OCI-LY1 (cell line): ENCODE measurements around the gene FKRP.

Experiments used
- H2AFZ ChIP-seq: fragments of 200-600 bp; sonication (generic), shearing (Covaris generic); 2 replicates; pipeline ENCODE4 v1.6.0; 2014; ENCODE audit warnings: antibody characterized with exemption, mild to moderate bottlenecking, low read length
- H3F3A ChIP-seq: fragments of 200-600 bp; sonication (generic), shearing (Covaris generic); 2 replicates; pipeline ENCODE4 v1.6.0; 2014; ENCODE audit warnings: mild to moderate bottlenecking, antibody characterized with exemption, low read length, moderate library complexity; ENCODE audit not compliant: insufficient read depth
- H3K27ac ChIP-seq: fragments of 200-600 bp; sonication (generic); 2 replicates; pipeline ENCODE4 v1.5.1; 2014; ENCODE audit warnings: low read length, mixed run types, mild to moderate bottlenecking, low read depth; ENCODE audit not compliant: poor library complexity, severe bottlenecking
- H3K27me3 ChIP-seq: fragments of 200-600 bp; sonication (generic); 2 replicates; pipeline ENCODE4 v1.6.0; 2014; ENCODE audit warnings: antibody characterized with exemption, mild to moderate bottlenecking, low read length, moderate library complexity; ENCODE audit not compliant: insufficient read depth
- H3K36me3 ChIP-seq: fragments of 200-600 bp; sonication (generic); 2 replicates; pipeline ENCODE4 v1.6.1; 2014; ENCODE audit warnings: mild to moderate bottlenecking, antibody characterized with exemption, low read length, moderate library complexity, mixed read lengths; ENCODE audit not compliant: insufficient read depth
- H3K4me1 ChIP-seq: fragments of 200-600 bp; sonication (generic); 2 replicates; pipeline ENCODE4 v1.5.1; 2014; ENCODE audit warnings: mild to moderate bottlenecking, low read length, moderate library complexity; ENCODE audit not compliant: insufficient read depth, severe bottlenecking
- H3K4me2 ChIP-seq: fragments of 200-600 bp; sonication (generic), shearing (Covaris generic); 2 replicates; pipeline ENCODE4 v1.6.1; 2014; ENCODE audit warnings: low read length
- H3K4me3 ChIP-seq: fragments of 200-600 bp; sonication (generic); 2 replicates; pipeline ENCODE4 v1.5.1; 2014; ENCODE audit warnings: low read length, low read depth, mild to moderate bottlenecking, mixed read lengths; ENCODE audit not compliant: poor library complexity, severe bottlenecking
- H3K79me2 ChIP-seq: fragments of 200-600 bp; shearing (Covaris generic); 2 replicates; pipeline ENCODE4 v1.6.1; 2016; ENCODE audit warnings: mixed run types, low read length, mixed read lengths; ENCODE audit not compliant: insufficient read depth
- H3K9ac ChIP-seq: fragments of 200-600 bp; sonication (generic), shearing (Covaris generic); 2 replicates; pipeline ENCODE4 v1.6.1; 2014; ENCODE audit warnings: mild to moderate bottlenecking, low read length, mixed read lengths
- H3K9me2 ChIP-seq: fragments of 200-600 bp; sonication (generic), shearing (Covaris generic); 2 replicates; pipeline ENCODE4 v1.6.1; 2014; ENCODE audit warnings: low read depth, mild to moderate bottlenecking, low read length, mixed read lengths
- H3K9me3 ChIP-seq: fragments of 200-600 bp; shearing (Covaris generic); 2 replicates; pipeline ENCODE4 v1.6.1; 2014; ENCODE audit warnings: low read length, mixed read lengths
- H4K20me1 ChIP-seq: fragments of 200-600 bp; sonication (generic), shearing (Covaris generic); 2 replicates; pipeline ENCODE4 v1.6.0; 2016; ENCODE audit warnings: mild to moderate bottlenecking, low read length; ENCODE audit not compliant: insufficient read depth
- EZH2 ChIP-seq: fragments of 200-600 bp; sonication (generic), shearing (Covaris generic); IDR thresholded peaks from 2 replicates; pipeline ENCODE4 v1.8.0; 2017; ENCODE audit warnings: borderline replicate concordance, mixed run types, mild to moderate bottlenecking, antibody characterized with exemption, low read length, moderate library complexity, mixed read lengths
- TF ChIP-seq, protein P1 (sequence below): fragments of 200-600 bp; sonication (generic), shearing (Covaris generic); IDR thresholded peaks from 2 replicates; pipeline ENCODE4 v1.5.1; 2017; ENCODE audit warnings: mild to moderate bottlenecking, antibody characterized with exemption, low read length, moderate library complexity, mixed read lengths

FKRP gene

DNA sequence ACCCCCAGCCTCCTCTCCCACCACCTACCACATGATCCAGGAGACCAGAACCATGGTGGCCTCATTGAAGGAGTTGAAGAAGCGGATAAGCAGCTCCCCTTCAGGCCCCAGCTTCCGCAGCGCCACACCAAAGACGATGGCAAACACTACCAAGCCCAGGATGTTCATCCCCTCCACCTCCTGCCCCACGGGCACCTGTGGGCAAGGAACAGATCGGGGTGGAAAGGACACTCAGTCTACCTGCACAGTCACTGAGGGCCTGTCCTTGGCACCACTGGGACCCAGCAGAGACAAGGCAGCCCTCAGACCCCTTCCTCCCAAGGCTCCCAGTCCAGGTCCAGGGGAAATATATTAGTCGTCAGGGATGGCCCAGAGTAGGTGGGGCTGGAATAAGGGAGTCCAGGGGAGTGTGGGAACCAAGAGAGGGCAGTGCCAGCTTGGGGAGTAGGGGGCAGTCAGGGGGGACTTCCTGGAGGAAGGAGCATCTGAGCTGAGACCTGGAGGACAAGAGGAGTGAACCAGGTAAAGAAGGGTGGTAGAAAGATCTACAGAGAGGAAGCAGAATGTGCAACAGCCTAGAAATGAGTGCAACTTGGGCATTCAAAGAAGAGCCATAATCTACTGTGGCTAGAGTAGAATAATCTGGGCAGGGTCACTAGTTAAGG is 36.6 kb downstream of the FKRP start:
- no peak overlapping the region for H3K9ac ChIP-seq
- TF ChIP-seq, protein P1, sequence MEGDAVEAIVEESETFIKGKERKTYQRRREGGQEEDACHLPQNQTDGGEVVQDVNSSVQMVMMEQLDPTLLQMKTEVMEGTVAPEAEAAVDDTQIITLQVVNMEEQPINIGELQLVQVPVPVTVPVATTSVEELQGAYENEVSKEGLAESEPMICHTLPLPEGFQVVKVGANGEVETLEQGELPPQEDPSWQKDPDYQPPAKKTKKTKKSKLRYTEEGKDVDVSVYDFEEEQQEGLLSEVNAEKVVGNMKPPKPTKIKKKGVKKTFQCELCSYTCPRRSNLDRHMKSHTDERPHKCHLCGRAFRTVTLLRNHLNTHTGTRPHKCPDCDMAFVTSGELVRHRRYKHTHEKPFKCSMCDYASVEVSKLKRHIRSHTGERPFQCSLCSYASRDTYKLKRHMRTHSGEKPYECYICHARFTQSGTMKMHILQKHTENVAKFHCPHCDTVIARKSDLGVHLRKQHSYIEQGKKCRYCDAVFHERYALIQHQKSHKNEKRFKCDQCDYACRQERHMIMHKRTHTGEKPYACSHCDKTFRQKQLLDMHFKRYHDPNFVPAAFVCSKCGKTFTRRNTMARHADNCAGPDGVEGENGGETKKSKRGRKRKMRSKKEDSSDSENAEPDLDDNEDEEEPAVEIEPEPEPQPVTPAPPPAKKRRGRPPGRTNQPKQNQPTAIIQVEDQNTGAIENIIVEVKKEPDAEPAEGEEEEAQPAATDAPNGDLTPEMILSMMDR: no peak
- TF ChIP-seq EZH2: no peak
- H3K27me3 ChIP-seq: no peaks in the 10 kb centered on the region
- no peaks in the 10 kb centered on the region for H3K9me3 ChIP-seq
- no peaks in the 10 kb centered on the region for H3K9me2 ChIP-seq
- H4K20me1 ChIP-seq: no peaks in the 10 kb centered on the region
- no peak overlapping the region for H3K4me2 ChIP-seq
- H3F3A ChIP-seq: peaks cover 6% of the 10 kb centered on the region; the same call in 1 of the 2 replicates
- H3K4me1 ChIP-seq: peaks cover 31% of the 10 kb centered on the region
- no peak overlapping the region for H3K4me3 ChIP-seq
- H2AFZ ChIP-seq: no peak overlapping the region
- H3K27ac ChIP-seq: no peak overlapping the region
- H3K36me3 ChIP-seq: peaks cover 77% of the 10 kb centered on the region
- peaks cover 34% of the 10 kb centered on the region for H3K79me2 ChIP-seq

DNA sequence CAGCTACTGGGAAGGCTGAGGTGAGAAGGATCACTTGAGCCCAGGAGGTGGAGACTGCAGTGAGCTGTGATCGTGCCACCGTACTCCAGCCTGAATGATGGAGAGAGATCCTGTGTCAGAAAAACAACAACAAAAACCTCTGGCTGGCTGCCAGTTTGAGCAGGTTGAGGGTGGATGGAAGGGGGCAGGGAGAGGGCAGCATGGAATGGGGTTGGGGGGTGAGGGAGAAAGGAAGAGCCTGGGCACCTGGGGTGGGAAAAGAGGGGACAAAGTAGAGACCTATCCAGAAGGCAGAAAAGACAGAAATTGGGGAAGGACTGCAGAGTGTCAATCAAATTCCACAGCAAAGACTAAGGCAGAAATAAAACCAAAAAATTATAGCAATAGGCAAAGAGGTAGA is 37.8 kb downstream of the FKRP start:
- H3K79me2 ChIP-seq: peaks cover 42% of the 10 kb centered on the region
- peak overlapping the region; percentile 87 for H3K9ac ChIP-seq
- peaks cover 66% of the 10 kb centered on the region for H3K36me3 ChIP-seq
- H3K9me3 ChIP-seq: no peaks in the 10 kb centered on the region
- H3K4me2 ChIP-seq: peak overlapping the region; percentile 85
- H3K4me3 ChIP-seq: peak overlapping the region; percentile 98
- no peak for TF ChIP-seq EZH2
- TF ChIP-seq, protein P1: no peak
- no peaks in the 10 kb centered on the region for H3K27me3 ChIP-seq
- peak overlapping the region; percentile 95 for H3K27ac ChIP-seq
- no peaks in the 10 kb centered on the region for H3K9me2 ChIP-seq
- H3K4me1 ChIP-seq: peaks cover 31% of the 10 kb centered on the region
- no peak overlapping the region for H2AFZ ChIP-seq
- no peaks in the 10 kb centered on the region for H4K20me1 ChIP-seq
- peaks cover 6% of the 10 kb centered on the region; the same call in 1 of the 2 replicates for H3F3A ChIP-seq

- Histone ChIP-seq H3K9me3 (no peaks in the 10 kb centered on the region), H3K79me2 (peaks cover 42% of the 10 kb centered on the region), H3K4me1 (peaks cover 31% of the 10 kb centered on the region), H2AFZ (no peak overlapping the region), H3K9ac (peak overlapping the region; percentile 87), H3K4me3 (peak overlapping the region; percentile 98), H3K9me2 (no peaks in the 10 kb centered on the region), H3K27ac (peak overlapping the region; percentile 95), H3K36me3 (peaks cover 58% of the 10 kb centered on the region), H3K4me2 (peak overlapping the region; percentile 85), H3F3A (peaks cover 6% of the 10 kb centered on the region; the same call in 1 of the 2 replicates), H4K20me1 (no peaks in the 10 kb centered on the region), H3K27me3 (no peaks in the 10 kb centered on the region)
- TF ChIP-seq EZH2: no peak
- TF ChIP-seq, protein P1: peak; percentile 57
Measured at GRCh38 chr19:46784262-46785053, 38.6 kb downstream of the FKRP start.
